Nephron (organoid): ENCODE data around the gene TAOK1.

Experiments used
- H3K27ac Mint-ChIP-seq, 3 experiments: 2 replicates each; pipeline ENCODE4 v1.8.0; 2020; ENCODE audit warnings: mixed read lengths in 3 of 3, mild to moderate bottlenecking in 2 of 3, moderate library complexity in 1 of 3
- H3K27me3 Mint-ChIP-seq: 2 replicates; pipeline ENCODE4 v1.8.0; 2021; ENCODE audit warnings: low read depth, mild to moderate bottlenecking, moderate library complexity, mixed read lengths
- H3K36me3 Mint-ChIP-seq: 2 replicates; pipeline ENCODE4 v1.8.0; 2020; ENCODE audit warnings: low read depth, mixed read lengths
- H3K4me1 Mint-ChIP-seq: 2 replicates; pipeline ENCODE4 v1.8.0; 2020; ENCODE audit warnings: mixed read lengths
- H3K4me3 Mint-ChIP-seq, 3 experiments: 2 replicates each; pipeline ENCODE4 v1.8.0; 2020; ENCODE audit warnings: mild to moderate bottlenecking in 3 of 3, mixed read lengths in 3 of 3, moderate library complexity in 2 of 3
- H3K9me3 Mint-ChIP-seq: 2 replicates; pipeline ENCODE4 v1.8.0; 2020; ENCODE audit warnings: mixed read lengths
- CTCF ChIP-seq, 3 experiments: fragments of 200-600 bp; sonication (generic); IDR thresholded peaks; one replicate each; pipeline ENCODE4 v1.5.0; 2021; ENCODE audit warnings: antibody characterized with exemption in 3 of 3; ENCODE audit not compliant: unreplicated experiment in 3 of 3

Gene TAOK1

DNA sequence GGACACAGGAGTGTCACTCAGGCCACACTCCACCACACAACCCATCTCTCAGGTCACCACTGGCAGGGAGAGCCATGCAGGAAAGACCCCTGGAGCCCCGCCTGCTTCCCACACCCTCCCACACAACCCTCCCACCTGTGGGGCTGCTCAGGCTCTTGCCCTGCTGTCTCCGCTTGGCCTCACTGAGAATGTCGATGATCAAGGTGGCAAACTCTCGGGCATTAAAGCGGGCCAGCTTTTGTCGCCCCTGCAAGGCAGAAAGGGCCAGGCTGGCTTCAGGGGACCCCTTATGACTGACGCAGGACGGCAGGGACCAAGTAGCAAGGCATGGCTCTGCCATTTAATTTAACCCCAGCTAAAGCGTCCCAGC is 186.8 kb downstream of the TAOK1 start:
- H3K9me3 Mint-ChIP-seq: no peaks in the 10 kb centered on the region
- H3K4me1 Mint-ChIP-seq: peaks cover 19% of the 10 kb centered on the region
- H3K4me3 Mint-ChIP-seq: no peak overlapping the region
- H3K27ac Mint-ChIP-seq: no peak overlapping the region
- peaks cover 20% of the 10 kb centered on the region for H3K36me3 Mint-ChIP-seq
- TF ChIP-seq CTCF (IDR thresholded peaks at IDR 0.05; ENCODE audit: unreplicated experiment in 3 of 3): no peak
- no peaks in the 10 kb centered on the region for H3K27me3 Mint-ChIP-seq

GRCh38 chr17:29577385-29578211 is 187.4 kb downstream of the TAOK1 start:
- TF ChIP-seq CTCF (IDR thresholded peaks at IDR 0.05; ENCODE audit: unreplicated experiment in 3 of 3): no peak
- H3K4me1 Mint-ChIP-seq: peaks cover 19% of the 10 kb centered on the region
- H3K9me3 Mint-ChIP-seq: no peaks in the 10 kb centered on the region
- no peak overlapping the region for H3K27ac Mint-ChIP-seq
- no peaks in the 10 kb centered on the region for H3K27me3 Mint-ChIP-seq
- H3K4me3 Mint-ChIP-seq: no peak overlapping the region
- H3K36me3 Mint-ChIP-seq: peaks cover 24% of the 10 kb centered on the region

DNA sequence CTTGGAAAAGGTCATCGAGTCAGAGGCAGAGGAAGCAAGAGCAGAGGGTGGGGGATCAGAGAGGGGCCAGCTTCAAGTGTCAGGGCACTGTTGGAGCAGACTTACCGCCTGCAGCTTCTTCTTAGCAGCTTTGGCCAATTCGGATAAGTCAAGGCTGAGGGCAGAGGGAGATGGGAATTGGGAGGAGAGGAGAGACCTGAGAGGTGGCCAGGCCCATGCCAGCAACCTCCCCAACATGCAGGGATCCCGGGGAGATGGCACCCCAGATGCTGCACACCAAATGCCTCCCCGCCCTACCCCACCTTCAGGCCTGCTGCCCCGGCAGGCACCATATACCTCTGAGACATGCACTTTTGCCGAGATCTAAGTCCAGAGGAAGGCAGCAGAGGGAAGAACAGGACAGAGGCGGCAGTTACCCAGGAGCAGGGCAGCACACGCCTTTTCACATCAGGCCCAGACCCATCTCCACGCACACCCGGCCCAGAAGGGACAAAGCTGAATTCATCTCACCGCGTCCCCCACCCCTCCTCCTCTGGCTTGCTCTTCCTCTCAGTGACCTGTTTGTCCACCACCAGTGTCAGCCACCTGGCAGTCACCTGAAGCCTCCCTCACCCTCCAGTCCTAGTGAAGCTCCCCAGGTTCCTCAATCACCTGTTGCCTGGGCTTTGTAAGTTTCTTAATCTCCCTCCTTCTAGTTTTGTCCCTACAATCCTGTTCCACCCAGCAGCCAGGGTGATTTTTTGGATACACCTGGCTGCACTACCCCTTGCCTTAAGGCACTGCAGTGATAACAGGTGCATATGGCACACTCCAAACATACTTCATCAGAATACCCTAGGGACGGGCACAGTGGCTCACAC is 188.7 kb downstream of the TAOK1 start:
- no peaks in the 10 kb centered on the region for H3K9me3 Mint-ChIP-seq
- TF ChIP-seq CTCF (IDR thresholded peaks at IDR 0.05; ENCODE audit: unreplicated experiment in 3 of 3): no peak
- H3K36me3 Mint-ChIP-seq: peaks cover 24% of the 10 kb centered on the region
- H3K27me3 Mint-ChIP-seq: no peaks in the 10 kb centered on the region
- no peak overlapping the region for H3K27ac Mint-ChIP-seq
- H3K4me3 Mint-ChIP-seq: no peak overlapping the region
- peaks cover 12% of the 10 kb centered on the region for H3K4me1 Mint-ChIP-seq

GRCh38 chr17:29579866-29580771 is 190.0 kb downstream of the TAOK1 start:
- peaks cover 19% of the 10 kb centered on the region for H3K36me3 Mint-ChIP-seq
- H3K4me3 Mint-ChIP-seq: peak overlapping the region in 1 of 3 experiments; percentile 2
- H3K4me1 Mint-ChIP-seq: peaks cover 20% of the 10 kb centered on the region
- TF ChIP-seq CTCF (IDR thresholded peaks at IDR 0.05; ENCODE audit: unreplicated experiment in 3 of 3): peak; percentile 76 to 85 (median 84)
- H3K9me3 Mint-ChIP-seq: no peaks in the 10 kb centered on the region
- no peaks in the 10 kb centered on the region for H3K27me3 Mint-ChIP-seq
- no peak overlapping the region for H3K27ac Mint-ChIP-seq

DNA sequence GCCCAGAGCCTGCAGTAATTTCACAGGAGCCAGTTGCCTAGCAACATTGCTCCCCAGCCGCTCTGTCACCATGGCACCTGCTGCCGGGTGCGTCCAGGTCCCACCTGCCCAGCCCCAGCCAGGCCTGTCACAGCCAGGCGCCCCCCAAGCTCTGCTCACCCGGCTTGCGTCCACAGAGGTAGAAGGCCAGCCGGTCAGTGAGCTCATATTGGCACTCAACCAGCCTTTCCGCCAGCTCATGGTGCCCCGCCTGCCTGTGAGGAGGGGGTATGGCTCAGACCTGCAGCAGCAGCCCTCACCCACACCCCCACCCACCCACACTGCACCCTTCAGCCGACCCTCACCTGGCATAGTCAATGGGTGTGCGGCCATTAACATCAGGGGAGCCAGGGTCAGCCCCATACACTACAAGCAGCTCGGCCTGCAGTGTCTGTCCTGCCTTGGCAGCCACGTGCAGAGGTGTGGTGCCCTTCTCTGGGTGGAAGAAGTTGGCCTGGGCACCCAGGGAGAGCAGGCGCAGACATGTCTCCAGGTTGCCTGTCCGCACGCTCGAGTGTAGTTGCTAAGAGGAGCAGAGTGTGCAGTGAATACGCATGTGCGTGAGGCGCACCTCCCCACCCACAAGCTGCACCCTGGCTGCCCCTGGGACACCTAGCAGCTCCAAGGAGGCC is 191.6 kb downstream of the TAOK1 start:
- H3K27ac Mint-ChIP-seq: no peak overlapping the region
- peaks cover 26% of the 10 kb centered on the region for H3K4me1 Mint-ChIP-seq
- no peaks in the 10 kb centered on the region for H3K9me3 Mint-ChIP-seq

More for the DNA sequence above, 191.6 kb downstream of the TAOK1 start:
- H3K4me3 Mint-ChIP-seq: no peak overlapping the region
- peaks cover 19% of the 10 kb centered on the region for H3K36me3 Mint-ChIP-seq
- TF ChIP-seq CTCF (IDR thresholded peaks at IDR 0.05; ENCODE audit: unreplicated experiment in 3 of 3): no peak
- no peaks in the 10 kb centered on the region for H3K27me3 Mint-ChIP-seq
